ENCODE results near the gene KRTAP26-1. TPM values are rescaled to one million over a fixed set of nuclear protein-coding genes. Genes with fewer than 3 reads are reported as not detected.

Gene KRTAP26-1
- total RNA-seq, 4 donors from 2014 or later: not detected

DNA sequence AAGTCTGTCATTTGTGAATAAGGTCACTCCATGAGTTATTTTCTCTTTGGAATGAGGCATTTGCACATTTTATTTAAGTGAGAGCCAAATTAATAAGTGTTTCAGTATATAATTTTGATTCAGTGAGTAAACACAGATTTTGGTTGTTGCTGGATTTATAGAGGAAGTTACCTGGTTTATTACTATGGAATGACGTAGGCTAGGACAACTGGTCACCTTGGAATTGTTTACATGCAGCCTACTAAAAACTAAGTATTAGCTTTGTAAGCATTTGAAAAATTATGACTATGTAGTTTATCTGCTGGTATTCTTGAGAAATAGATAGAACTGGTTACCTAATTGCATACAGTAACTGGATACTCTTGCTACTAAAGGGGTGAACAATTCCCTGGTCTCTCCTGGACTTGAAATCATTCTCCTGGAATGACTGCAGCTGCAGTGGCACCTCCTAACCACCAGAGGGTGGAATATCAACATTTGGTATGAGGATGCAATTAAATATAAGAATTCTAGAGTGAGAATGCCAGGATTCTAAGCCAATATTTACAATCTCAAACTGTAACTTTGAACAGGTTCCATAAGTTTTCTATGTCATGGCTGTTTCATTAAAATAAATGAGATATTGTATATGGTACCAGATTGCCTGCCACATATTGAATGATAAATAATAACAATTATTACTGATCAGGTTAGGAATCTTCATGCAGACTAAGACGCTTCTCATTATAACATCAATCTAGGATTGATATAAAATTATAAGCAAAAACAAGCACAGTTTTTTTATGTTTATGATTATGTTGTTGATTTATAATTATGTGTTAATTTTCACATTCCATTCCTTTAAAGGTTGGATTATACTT lies 20.8 kb upstream of the KRTAP26-1 start:
- TF ChIP-seq, protein P1, sequence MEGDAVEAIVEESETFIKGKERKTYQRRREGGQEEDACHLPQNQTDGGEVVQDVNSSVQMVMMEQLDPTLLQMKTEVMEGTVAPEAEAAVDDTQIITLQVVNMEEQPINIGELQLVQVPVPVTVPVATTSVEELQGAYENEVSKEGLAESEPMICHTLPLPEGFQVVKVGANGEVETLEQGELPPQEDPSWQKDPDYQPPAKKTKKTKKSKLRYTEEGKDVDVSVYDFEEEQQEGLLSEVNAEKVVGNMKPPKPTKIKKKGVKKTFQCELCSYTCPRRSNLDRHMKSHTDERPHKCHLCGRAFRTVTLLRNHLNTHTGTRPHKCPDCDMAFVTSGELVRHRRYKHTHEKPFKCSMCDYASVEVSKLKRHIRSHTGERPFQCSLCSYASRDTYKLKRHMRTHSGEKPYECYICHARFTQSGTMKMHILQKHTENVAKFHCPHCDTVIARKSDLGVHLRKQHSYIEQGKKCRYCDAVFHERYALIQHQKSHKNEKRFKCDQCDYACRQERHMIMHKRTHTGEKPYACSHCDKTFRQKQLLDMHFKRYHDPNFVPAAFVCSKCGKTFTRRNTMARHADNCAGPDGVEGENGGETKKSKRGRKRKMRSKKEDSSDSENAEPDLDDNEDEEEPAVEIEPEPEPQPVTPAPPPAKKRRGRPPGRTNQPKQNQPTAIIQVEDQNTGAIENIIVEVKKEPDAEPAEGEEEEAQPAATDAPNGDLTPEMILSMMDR (IDR thresholded peaks at IDR 0.05; ENCODE audit: low read depth): no peak

DNA sequence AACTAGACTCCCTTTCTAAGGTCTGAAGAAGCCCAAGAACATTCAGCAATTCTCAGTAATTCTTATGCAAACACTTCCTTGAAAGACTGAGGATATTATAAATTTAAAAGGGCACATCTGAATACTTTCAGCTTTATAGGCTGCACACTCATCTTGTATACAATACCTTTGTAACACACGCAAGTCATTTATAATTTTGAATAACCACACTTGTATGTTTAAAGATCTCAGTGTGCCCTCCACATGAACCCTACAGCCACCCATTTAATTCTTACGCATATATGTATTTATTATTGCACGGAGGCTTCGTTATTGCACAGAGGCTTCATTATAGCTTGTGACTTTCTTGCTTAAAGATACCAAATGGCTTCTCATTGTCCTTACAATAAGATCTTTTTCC lies 18.6 kb upstream of the KRTAP26-1 start:
- TF ChIP-seq, protein P1 (IDR thresholded peaks at IDR 0.05; ENCODE audit: low read depth): no peak

DNA sequence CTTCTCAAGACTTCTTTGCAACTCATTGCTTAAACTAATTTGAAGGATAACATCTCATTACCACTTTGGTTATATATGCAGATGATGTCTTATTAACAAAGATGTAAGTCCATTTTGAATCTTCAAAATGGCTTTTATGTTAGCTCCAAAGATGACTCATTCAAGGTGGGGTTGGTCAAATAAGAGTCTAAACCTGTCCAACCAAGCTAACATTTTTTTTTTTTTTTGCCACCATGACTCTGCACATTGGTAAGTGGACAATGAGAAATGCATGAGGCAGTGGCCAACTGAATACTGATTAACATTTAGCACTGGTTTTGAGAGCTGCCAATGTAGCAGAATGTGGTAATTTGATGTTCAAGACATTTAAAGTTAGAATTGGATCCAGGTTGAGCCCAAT lies 17.7 kb upstream of the KRTAP26-1 start:
- TF ChIP-seq, protein P1 (IDR thresholded peaks at IDR 0.05; ENCODE audit: low read depth): no peak

DNA sequence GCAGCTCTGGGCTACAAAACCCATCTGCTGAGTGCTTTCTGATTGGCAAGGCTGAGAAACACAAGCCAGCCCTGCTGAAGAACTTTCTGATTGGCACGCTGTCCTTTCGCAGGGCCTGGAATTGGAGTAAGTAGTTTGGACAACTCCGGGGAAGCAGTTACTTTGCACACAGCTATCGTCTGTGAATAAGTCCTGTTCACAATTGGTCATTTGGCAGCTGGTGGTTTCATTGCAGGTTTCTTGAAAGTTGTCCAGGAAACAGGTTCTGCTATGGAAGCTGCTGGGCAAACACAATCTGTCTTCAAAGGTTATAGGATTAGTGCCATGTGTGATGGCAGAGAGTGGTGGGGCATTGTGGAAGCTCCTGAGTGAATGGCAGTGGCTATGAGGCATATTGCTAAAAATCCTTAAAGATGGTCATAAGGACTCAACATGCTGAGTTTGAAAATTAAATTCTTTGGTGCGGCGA lies 17.2 kb upstream of the KRTAP26-1 start, which contains the start of gene KRTAP27-1:
KRTAP27-1 (minus strand) TSS at position 419 of the 469 bp plus-strand sequence; CDS start at position 393, 26 bp downstream.
- TF ChIP-seq, protein P1 (IDR thresholded peaks at IDR 0.05; ENCODE audit: low read depth): no peak

DNA sequence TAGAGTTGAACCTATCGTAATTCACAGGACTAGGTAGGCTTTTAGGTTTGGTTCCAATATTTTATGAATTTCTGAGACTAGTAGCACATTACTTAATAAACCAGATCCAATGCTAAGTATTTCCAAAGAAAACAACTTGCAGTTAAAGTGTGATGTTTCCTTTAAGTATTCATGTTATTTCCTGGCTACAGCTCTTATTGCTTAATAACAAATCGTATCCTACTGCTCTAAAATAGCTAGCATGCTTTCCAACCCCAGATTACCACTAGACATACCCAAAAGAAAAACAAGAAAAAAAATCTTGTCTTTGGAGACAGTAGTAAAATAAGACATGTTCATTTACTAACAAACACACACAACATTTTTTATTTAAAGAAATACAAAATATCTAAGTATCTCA lies 16.5 kb upstream of the KRTAP26-1 start:
- TF ChIP-seq, protein P1 (IDR thresholded peaks at IDR 0.05; ENCODE audit: low read depth): no peak

DNA sequence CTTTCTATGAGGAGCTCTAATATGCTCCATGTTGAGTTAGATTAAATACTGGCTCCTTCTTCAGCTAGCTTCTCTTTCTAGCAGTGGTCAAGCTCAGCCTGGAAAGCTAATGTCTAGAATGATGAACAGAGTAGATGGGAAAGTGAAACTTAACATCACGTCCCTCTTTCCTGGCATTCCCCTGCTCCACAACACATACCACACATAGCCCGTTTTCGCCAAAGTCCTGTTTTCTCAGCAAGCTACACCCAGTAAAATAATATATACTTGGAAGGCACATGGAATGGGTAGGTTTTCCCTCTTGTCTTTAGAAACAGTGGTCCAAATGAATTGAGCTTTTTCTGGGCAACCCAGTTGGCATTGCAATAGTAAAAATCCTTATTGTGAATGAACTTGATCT lies 13.6 kb upstream of the KRTAP26-1 start:
- TF ChIP-seq, protein P1 (IDR thresholded peaks at IDR 0.05; ENCODE audit: low read depth): no peak

DNA sequence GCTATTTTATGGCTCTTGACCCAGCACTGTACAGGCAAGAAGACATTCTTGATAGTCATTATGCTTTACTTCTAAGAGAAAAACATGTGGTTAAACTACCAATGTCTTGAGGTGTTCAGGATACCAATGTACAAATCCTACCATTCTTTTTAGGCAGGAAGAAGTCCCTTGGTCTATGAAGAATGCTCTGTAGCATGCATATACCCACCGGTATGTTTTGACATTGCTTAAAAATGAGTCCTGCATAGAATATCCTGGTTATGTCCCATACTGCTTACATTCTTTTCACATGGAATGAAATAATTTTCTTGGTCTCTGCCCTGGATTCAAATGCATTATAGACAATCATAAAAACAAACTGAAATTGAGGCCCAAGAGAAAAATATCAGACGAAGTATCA lies 12.6 kb upstream of the KRTAP26-1 start:
- TF ChIP-seq, protein P1 (IDR thresholded peaks at IDR 0.05; ENCODE audit: low read depth): no peak

Data from subcutaneous adipose tissue (tissue), 4 donors.